Prostate gland (tissue), 2 donors: ENCODE measurements around the gene ESAM. TPM values are rescaled to one million over a fixed set of nuclear protein-coding genes. Genes with fewer than 3 reads are reported as not detected.

Experiments used
- DNase-seq: peaks from one replicate; pipeline ENCODE4 v3.0.0-alpha.2; 2019; ENCODE audit warnings: low spot score
- H3K27ac ChIP-seq, 2 donors: fragments of 200-600 bp; sonication (generic); 2 replicates each; pipeline ENCODE4 v1.5.1; 2017 to 2019
- H3K27me3 ChIP-seq: fragments of 200-600 bp; sonication (generic); replicated peaks from 2 replicates; pipeline ENCODE4 v1.5.1; 2019; ENCODE audit not compliant: insufficient read depth
- H3K36me3 ChIP-seq, 2 donors: fragments of 200-600 bp; sonication (generic); 1 replicate in 1 of 2; 2 replicates in 1 of 2; pipeline versions ENCODE4 v1.5.1 to v1.8.1; 2017 to 2019
- H3K4me1 ChIP-seq: fragments of 200-600 bp; sonication (generic); replicated peaks from 2 replicates; pipeline ENCODE4 v1.5.1; 2019
- H3K4me3 ChIP-seq, 2 donors: fragments of 200-600 bp; sonication (generic); 2 replicates each; pipeline ENCODE4 v1.5.1; 2017 to 2019
- H3K9me3 ChIP-seq: fragments of 200-600 bp; sonication (generic); 2 replicates; pipeline ENCODE4 v1.5.1; 2017
- CTCF ChIP-seq, 4 experiments: fragments of 200-600 bp in 2 of 4; fragments of 450-650 bp in 2 of 4; sonication (generic) in 2 of 4; IDR thresholded peaks; 1 replicate in 3 of 4; 2 replicates in 1 of 4; pipeline ENCODE4 v1.5.1; 2016 to 2019; ENCODE audit warnings: antibody characterized with exemption in 4 of 4, mild to moderate bottlenecking in 2 of 4, moderate library complexity in 2 of 4
- POLR2A ChIP-seq: fragments of 450-650 bp; IDR thresholded peaks from one replicate; pipeline ENCODE4 v1.6.1; 2016; ENCODE audit warnings: antibody characterized with exemption, mild to moderate bottlenecking
- POLR2AphosphoS5 ChIP-seq: sonication (generic); formaldehyde crosslinking; IDR thresholded peaks from one replicate; pipeline ENCODE4 v1.6.1; 2017; ENCODE audit warnings: antibody characterized with exemption
- WGBS: methylation state at CpG from one replicate; pipeline ENCODE4 v1.1.5; 2018; 5-methylcytosine and 5-hydroxymethylcytosine counted together
- intact Hi-C: fragments of 100-400 bp; cut with DNase I; formaldehyde crosslinking; loops from one replicate; pipeline ENCODE4 v1.14.2; 2022
- total RNA-seq, 2 donors: library from RNA; depleted of rRNA; stranded (reverse); fragments of >200 nt; gene quantifications; one replicate each; pipeline ENCODE4 v1.1.0, GENCODE V29; 2016

The ESAM gene
- total RNA-seq, 2 donors from 2014 or later: 12.1 to 18.6 TPM

- Histone ChIP-seq H3K27ac (no peak overlapping the region), H3K36me3 (no peaks in the 10 kb centered on the region), H3K4me3 (no peak overlapping the region), H3K9me3 (no peaks in the 10 kb centered on the region), H3K4me1 (no peaks in the 10 kb centered on the region), H3K27me3 (peaks cover 6% of the 10 kb centered on the region)
- intact Hi-C loops: no loop called here
- no peak for TF ChIP-seq POLR2AphosphoS5
- TF ChIP-seq CTCF (IDR thresholded peaks at IDR 0.05): no peak
- TF ChIP-seq POLR2A: no peak
- DNase-seq: no peak
- 42% methylated on average over 6 of the region's 6 CpGs for WGBS
Measured at GRCh38 chr11:124725719-124726105, 36.4 kb downstream of the ESAM start.

DNA sequence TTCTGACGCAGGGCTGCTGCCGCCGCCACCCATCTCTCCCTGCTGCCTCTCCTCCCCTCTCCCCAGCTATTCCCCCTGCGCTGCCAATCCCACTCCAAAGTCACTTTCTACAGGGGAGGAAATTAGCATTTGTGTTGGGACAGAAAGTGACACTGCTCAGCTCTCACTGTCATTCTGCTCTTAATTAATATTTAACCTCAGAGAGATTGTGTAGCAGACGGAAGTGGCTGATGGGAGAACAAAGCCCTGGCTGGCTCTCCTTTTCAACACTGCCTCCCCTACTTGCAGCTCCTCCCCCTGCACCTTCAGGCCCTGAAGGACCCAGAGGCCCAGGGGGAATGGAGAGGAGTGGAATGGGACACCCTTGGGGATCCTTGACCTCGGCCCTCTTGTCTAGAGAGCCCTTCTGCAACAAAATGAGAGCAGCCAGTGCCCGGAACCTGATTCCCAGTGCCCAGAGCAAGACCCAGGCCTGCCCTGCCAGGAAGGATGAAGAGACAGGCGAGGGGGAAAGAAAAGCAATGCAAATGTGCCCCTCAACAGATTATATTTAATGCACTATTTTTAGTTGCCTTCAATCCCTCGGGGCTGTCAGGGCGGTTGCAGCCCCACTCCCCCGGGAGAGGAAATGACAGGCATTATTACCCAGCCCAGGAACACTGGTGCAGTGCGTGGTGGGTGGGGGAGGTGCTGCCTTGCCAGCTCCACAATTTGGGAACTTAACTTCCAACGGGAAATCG lies 36.9 kb downstream of the ESAM start:
- Histone ChIP-seq H3K27me3 (peaks cover 6% of the 10 kb centered on the region), H3K4me1 (no peaks in the 10 kb centered on the region), H3K4me3 (no peak overlapping the region), H3K36me3 (no peaks in the 10 kb centered on the region), H3K27ac (no peak overlapping the region), H3K9me3 (no peaks in the 10 kb centered on the region)
- DNase-seq: no peak
- 40% methylated on average over 14 of the region's 14 CpGs for WGBS
- TF ChIP-seq POLR2A: no peak
- TF ChIP-seq CTCF (IDR thresholded peaks at IDR 0.05): no peak
- TF ChIP-seq POLR2AphosphoS5: no peak
- intact Hi-C loops: no loop called here

- 57% methylated on average over 6 of the region's 6 CpGs for WGBS
- peaks cover 6% of the 10 kb centered on the region for H3K27me3 ChIP-seq
Measured at GRCh38 chr11:124722176-124722575, 39.9 kb downstream of the ESAM start.

DNA sequence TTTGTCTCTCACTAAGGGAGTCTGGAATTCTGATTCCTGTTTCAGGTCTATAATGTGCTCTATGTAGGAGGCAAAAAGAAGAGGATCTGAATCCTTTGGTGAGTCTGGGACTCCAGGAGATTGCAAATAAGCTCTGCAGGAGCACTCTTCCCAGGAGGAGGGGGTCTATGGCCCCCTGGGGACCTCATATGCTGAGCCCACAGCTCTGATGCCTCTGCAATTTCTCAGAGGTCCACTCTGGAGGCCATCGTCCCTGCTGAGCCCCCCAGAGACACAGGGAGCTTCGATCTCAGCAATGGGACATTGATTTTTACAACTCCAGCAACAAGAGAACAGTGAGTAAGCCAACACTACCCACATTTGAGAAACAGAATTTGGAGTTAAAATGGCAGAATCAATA lies 42.6 kb downstream of the ESAM start:
- Histone ChIP-seq H3K4me1 (no peaks in the 10 kb centered on the region), H3K27ac (no peak overlapping the region), H3K9me3 (no peaks in the 10 kb centered on the region), H3K27me3 (no peaks in the 10 kb centered on the region), H3K4me3 (no peak overlapping the region), H3K36me3 (no peaks in the 10 kb centered on the region)
- no peak for DNase-seq
- TF ChIP-seq CTCF (IDR thresholded peaks at IDR 0.05): no peak
- no peak for TF ChIP-seq POLR2A
- TF ChIP-seq POLR2AphosphoS5: no peak
- WGBS: 36% methylated on average over 2 of the region's 2 CpGs
- intact Hi-C loops: no loop called here

More at GRCh38 chr11:124722176-124722575, 39.9 kb downstream of the ESAM start:
- H3K36me3 ChIP-seq: no peaks in the 10 kb centered on the region
- TF ChIP-seq POLR2A: no peak
- no peak for TF ChIP-seq CTCF (IDR thresholded peaks at IDR 0.05)
- no peak for TF ChIP-seq POLR2AphosphoS5
- no peak overlapping the region for H3K27ac ChIP-seq
- no peaks in the 10 kb centered on the region for H3K9me3 ChIP-seq
- H3K4me1 ChIP-seq: no peaks in the 10 kb centered on the region
- H3K4me3 ChIP-seq: no peak overlapping the region
- intact Hi-C loops: no loop called here
- DNase-seq: no peak

GRCh38 chr11:124718801-124719200 lies 43.3 kb downstream of the ESAM start:
- Histone ChIP-seq H3K36me3 (no peaks in the 10 kb centered on the region), H3K9me3 (no peaks in the 10 kb centered on the region), H3K4me3 (no peak overlapping the region), H3K27me3 (no peaks in the 10 kb centered on the region), H3K4me1 (no peaks in the 10 kb centered on the region), H3K27ac (no peak overlapping the region)
- no peak for TF ChIP-seq CTCF (IDR thresholded peaks at IDR 0.05)
- TF ChIP-seq POLR2AphosphoS5: no peak
- TF ChIP-seq POLR2A: no peak
- intact Hi-C loops: no loop called here
- DNase-seq: no peak
- WGBS: 35% methylated on average over 14 of the region's 14 CpGs
